Measurements from ENCODE around the gene HBP1. TPM values are rescaled to one million over a fixed set of nuclear protein-coding genes. Genes with fewer than 3 reads are reported as not detected.

The HBP1 gene
- total and polyA plus RNA-seq, 2 of the 4 experiments (the other 2 are of a cell fraction) = 27.1 to 69.9 TPM

DNA sequence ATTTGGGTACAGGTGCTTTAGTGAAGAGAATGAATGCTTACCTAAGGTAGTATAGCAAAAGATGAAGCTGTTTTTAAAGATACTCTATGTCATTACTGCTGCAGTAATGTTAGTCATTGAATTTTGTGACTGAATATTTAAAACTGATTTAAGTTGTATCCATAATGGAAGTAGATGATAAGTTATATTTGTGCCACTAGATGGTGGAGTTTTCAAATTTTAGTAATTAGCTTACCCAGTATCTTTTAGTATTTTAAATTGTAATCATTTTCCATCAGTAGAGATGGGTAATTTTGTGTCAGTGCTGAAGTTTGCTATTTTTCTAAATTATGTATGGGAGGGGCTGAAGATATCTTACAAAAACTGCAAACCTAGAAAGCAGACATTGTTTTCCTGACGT, 25.2 kb downstream of the HBP1 start:
- no peak overlapping the region for H3K56ac ChIP-seq (ENCODE audit: extremely low read depth, insufficient read depth, low read length)
- CTCF ChIA-PET = no interaction called here
- peak; percentile 11 for DNase-seq
- no peaks in the 10 kb centered on the region for H3K27me3 ChIP-seq (ENCODE audit: control insufficient read depth, insufficient read depth, low read length)
- peaks cover 40% of the 10 kb centered on the region for H3K36me3 ChIP-seq (ENCODE audit: control insufficient read depth, insufficient read depth, low read length)
- BruUV-seq (replicated peaks) = no TSS peak
- H4K91ac ChIP-seq (ENCODE audit: insufficient read depth, low read depth, low read length) = no peak overlapping the region
- no peak overlapping the region for H2AFZ ChIP-seq (replicated peaks; ENCODE audit: low read length, poor library complexity)
- no peak overlapping the region for H3K18ac ChIP-seq (ENCODE audit: low read depth, low read length)
- H4K5ac ChIP-seq (ENCODE audit: low read depth, low read length) = no peak overlapping the region
- no peaks in the 10 kb centered on the region for H3K9me1 ChIP-seq (ENCODE audit: insufficient read depth, low read length)
- dilution Hi-C loops (cut with HindIII; ENCODE audit: low sequenced_read_pairs, unreplicated experiment) (no loop called here), intact Hi-C loops (cut with micrococcal nuclease) (no loop called here), in situ Hi-C loops (cut with MboI; ENCODE audit: low sequenced_read_pairs) (loop anchor here (10.0 kb wide), 1 partner anchor 531 kb away; no protein-coding TSS in a partner anchor)
- no peak overlapping the region for H2BK120ac ChIP-seq (ENCODE audit: low read depth, low read length)
- H3K79me1 ChIP-seq (ENCODE audit: low read depth in 1 of 2, low read length in 2 of 2) = no peaks in the 10 kb centered on the region; a peak in 2 of 4 replicates
- H3K23ac ChIP-seq (ENCODE audit: low read depth, low read length) = no peak overlapping the region
- no peak overlapping the region for H2BK15ac ChIP-seq (ENCODE audit: low read depth, low read length)
- TF ChIP-seq MAFK (IDR thresholded peaks at IDR 0.05; ENCODE audit: low read depth, low read length) = no peak
- TF ChIP-seq, protein P1, sequence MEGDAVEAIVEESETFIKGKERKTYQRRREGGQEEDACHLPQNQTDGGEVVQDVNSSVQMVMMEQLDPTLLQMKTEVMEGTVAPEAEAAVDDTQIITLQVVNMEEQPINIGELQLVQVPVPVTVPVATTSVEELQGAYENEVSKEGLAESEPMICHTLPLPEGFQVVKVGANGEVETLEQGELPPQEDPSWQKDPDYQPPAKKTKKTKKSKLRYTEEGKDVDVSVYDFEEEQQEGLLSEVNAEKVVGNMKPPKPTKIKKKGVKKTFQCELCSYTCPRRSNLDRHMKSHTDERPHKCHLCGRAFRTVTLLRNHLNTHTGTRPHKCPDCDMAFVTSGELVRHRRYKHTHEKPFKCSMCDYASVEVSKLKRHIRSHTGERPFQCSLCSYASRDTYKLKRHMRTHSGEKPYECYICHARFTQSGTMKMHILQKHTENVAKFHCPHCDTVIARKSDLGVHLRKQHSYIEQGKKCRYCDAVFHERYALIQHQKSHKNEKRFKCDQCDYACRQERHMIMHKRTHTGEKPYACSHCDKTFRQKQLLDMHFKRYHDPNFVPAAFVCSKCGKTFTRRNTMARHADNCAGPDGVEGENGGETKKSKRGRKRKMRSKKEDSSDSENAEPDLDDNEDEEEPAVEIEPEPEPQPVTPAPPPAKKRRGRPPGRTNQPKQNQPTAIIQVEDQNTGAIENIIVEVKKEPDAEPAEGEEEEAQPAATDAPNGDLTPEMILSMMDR (conservative IDR thresholded peaks at IDR 0.05; ENCODE audit: low read depth, low read length) = 0 out of 2 replicates have a peak, but pooled peaks have one; percentile 21
- no peak for TF ChIP-seq CHD1 (IDR thresholded peaks at IDR 0.05; ENCODE audit: low read depth, low read length)
- TF ChIP-seq, protein P2, sequence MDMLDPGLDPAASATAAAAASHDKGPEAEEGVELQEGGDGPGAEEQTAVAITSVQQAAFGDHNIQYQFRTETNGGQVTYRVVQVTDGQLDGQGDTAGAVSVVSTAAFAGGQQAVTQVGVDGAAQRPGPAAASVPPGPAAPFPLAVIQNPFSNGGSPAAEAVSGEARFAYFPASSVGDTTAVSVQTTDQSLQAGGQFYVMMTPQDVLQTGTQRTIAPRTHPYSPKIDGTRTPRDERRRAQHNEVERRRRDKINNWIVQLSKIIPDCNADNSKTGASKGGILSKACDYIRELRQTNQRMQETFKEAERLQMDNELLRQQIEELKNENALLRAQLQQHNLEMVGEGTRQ (IDR thresholded peaks at IDR 0.05; ENCODE audit: low read depth, low read length) = no peak
- no peak overlapping the region for H3K9ac ChIP-seq (ENCODE audit: low read depth, low read length)
- no peak overlapping the region for H4K8ac ChIP-seq (ENCODE audit: low read depth in 2 of 2, low read length in 2 of 2)
- no peak overlapping the region for H2AK9ac ChIP-seq (replicated peaks; ENCODE audit: low read depth, low read length, poor library complexity)
- no peaks in the 10 kb centered on the region for H4K20me1 ChIP-seq (ENCODE audit: insufficient read depth, low read length)
- no peak overlapping the region for H3K4me3 ChIP-seq (ENCODE audit: insufficient read depth, low read depth, low read length)
- H3K14ac ChIP-seq (replicated peaks; ENCODE audit: low read depth, low read length) = no peak overlapping the region
- H3K4me1 ChIP-seq (ENCODE audit: control insufficient read depth, insufficient read depth, low read length) = no peaks in the 10 kb centered on the region
- no peak for ATAC-seq (ENCODE audit: low read depth)
- H3K27ac ChIP-seq (ENCODE audit: insufficient read depth, low read length) = no peak overlapping the region
- no peak overlapping the region for H2BK5ac ChIP-seq (ENCODE audit: low read depth, low read length, poor library complexity, severe bottlenecking)
- H3K4me2 ChIP-seq (ENCODE audit: low read depth, low read length) = no peak overlapping the region
- no peak overlapping the region for H2AK5ac ChIP-seq (ENCODE audit: low read depth, low read length)
- no peak overlapping the region for H2BK20ac ChIP-seq (ENCODE audit: low read depth, low read length)
- WGBS, 2 experiments (ENCODE audit: extremely low coverage in 2 of 2, insufficient read length in 1 of 2) = no CpG with 5 or more reads among the region's 1 CpG
- H3K9me3 ChIP-seq (ENCODE audit: control insufficient read depth, insufficient read depth, low read length) = no peaks in the 10 kb centered on the region
- no peak overlapping the region for H3K4ac ChIP-seq (ENCODE audit: low read depth, low read length)
- POLR2A ChIA-PET (ENCODE audit: unreplicated experiment) = no interaction called here

Data from IMR-90 (cell line).